GM11168 (cell line): ENCODE data around the gene ARHGAP6.

Source experiments
- in situ Hi-C: fragments of 300-500 bp; cut with MboI; formaldehyde crosslinking; loops from one replicate; pipeline ENCODE4 v1.12.0; 2022; ENCODE audit warnings: low sequenced_read_pairs; ENCODE audit not compliant: unreplicated experiment

The ARHGAP6 gene

GRCh38 chrX:11212741-11213140 is 453.0 kb downstream of the ARHGAP6 start:
- in situ Hi-C loops = no loop called here

DNA sequence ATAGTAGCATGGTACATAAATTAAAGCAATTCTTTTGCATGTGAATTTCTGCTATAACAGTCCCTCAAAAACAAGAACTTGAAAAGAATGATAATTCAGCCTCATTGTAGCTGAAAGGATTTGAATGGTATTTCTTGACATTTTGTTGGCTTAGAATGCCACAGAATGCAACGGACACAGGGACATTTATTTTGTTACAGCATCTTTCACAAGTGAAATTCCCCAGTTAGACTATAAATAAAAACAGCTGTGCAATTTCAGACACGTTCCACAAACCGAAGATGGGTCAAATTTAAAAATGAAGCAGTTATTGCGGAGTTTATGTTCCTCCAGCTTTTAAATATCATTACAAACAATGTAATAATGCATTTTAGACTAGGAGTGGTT is 455.3 kb downstream of the ARHGAP6 start:
- in situ Hi-C loops = no loop called here

GRCh38 chrX:11209798-11210414 is 455.8 kb downstream of the ARHGAP6 start:
- in situ Hi-C loops = no loop called here

GRCh38 chrX:11206716-11207115 is 459.0 kb downstream of the ARHGAP6 start:
- in situ Hi-C loops = no loop called here

DNA sequence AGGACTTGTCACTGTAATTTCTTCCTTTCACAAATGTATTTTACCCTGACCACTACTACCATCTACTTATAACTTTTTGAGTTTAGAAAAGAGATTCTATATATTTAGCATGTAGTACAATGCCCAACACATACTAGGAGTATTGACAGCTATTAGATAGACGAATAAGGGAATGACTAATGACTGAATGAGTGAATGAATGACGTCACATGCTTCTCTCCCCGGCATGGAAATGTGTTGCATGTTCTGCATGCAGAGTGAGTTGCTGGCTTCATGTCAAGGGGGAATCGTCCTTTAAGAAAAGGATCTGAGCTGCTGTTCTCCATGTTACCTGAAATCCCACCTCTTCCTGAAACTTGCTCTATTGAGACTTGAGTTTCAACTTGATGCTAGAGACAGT is 459.9 kb downstream of the ARHGAP6 start:
- in situ Hi-C loops = no loop called here

DNA sequence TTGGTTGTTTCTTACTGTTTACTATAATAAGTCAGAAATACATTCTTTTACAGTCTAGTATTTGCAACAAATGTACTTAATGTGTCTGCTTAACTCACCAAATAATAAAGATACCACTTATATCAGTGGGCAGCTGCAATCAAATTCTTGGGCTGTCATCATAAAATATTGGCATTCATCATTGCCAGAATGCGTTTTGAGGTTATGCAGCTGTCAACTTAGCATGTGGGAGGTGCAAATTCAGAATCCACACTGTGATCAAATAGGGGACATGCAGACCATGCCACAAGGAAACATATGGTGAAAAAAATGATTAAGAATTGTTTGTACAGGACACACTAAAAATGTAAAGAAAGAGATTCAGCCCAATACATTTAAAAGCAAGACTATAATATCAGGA is 468.0 kb downstream of the ARHGAP6 start:
- in situ Hi-C loops = no loop called here

- in situ Hi-C loops = no loop called here
Observed at GRCh38 chrX:11196476-11196875, 469.2 kb downstream of the ARHGAP6 start.

DNA sequence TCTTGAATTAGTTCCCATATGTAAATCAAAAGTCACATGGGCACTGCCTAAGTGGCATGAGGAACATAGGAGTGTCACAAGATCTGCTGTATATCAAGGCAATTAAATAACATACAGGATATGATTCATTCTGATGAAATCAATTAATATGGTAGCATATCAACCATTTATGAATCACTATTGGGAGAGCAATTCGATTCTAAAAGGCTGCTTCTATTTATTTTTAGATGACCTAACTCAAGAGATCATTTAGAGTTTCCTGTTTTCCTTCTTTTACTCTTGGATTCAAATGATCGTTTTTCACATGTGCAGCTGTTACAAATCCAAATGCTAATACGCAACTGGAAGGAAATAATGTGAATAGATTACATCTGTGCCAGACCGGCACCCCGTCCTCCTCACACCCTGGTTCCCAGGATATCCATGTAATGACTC is 472.7 kb downstream of the ARHGAP6 start:
- in situ Hi-C loops = no loop called here

- in situ Hi-C loops = no loop called here
Observed at GRCh38 chrX:11190745-11191510, 474.8 kb downstream of the ARHGAP6 start.

- in situ Hi-C loops = no loop called here
Observed at GRCh38 chrX:11189097-11189496, 476.6 kb downstream of the ARHGAP6 start.

- in situ Hi-C loops = no loop called here
Observed at GRCh38 chrX:11188664-11189063, 477.1 kb downstream of the ARHGAP6 start.

DNA sequence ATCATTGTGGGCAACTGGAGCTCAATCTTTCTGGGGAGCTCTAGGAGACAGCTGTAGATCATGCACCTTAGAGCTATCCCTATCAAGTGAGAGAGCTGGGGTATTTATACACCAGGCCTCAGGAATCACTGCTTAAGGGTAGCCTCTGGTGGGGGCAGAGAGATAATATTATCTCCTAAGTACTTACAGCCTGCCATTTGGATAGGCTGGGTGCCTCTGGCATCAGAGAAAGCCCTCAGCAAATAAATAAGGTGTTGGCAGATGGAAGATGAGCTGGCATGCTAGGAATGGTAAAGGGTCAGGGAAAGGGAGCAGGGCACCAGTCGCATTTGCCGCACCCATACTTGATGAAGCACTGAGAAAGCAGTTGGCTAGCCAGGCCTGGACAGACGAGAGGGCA is 478.7 kb downstream of the ARHGAP6 start:
- in situ Hi-C loops = no loop called here

- in situ Hi-C loops = no loop called here
Observed at GRCh38 chrX:11185861-11186260, 479.9 kb downstream of the ARHGAP6 start.

DNA sequence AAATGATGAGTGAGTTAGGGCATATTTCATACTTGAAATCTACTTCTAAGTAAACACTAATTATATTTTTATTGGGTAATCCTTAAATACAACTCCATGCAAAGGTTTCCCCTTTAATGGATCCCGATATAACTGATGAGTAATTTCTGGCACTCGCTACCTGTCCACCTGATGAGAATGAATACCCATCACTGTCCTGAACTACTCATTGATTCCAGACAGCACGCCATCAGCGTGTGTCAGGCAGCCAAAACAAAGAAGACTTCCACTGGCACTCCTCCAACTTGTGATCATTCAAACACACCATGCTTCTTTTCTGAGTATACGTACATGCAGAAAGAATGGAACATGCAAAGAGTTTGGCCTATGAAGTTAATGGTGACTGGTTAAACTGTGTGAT is 485.1 kb downstream of the ARHGAP6 start:
- in situ Hi-C loops = no loop called here

DNA sequence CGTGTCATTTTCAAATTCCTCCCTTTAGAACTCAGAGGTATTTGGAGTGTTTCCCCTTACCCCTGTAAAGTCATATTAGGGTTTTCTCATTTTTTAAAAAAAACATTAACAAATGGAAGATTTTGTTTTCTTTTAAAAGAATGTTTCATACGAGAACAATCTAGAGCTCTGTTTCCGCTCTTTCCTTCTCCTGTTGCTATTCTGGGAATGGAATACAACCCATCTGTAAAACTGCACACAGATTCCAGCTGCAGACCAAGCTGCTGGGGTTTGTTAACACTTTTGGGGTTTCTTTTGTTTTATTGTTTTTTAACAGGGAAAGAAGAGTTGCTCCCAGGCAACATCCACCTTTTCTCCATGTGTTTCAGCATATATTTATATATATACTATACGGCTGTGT is 493.3 kb downstream of the ARHGAP6 start:
- in situ Hi-C loops = no loop called here

GRCh38 chrX:11171956-11172355 is 493.8 kb downstream of the ARHGAP6 start:
- in situ Hi-C loops = no loop called here

GRCh38 chrX:11164433-11164832 is 501.3 kb downstream of the ARHGAP6 start:
- in situ Hi-C loops = no loop called here

GRCh38 chrX:11159149-11159548 is 506.6 kb downstream of the ARHGAP6 start:
- in situ Hi-C loops = no loop called here

DNA sequence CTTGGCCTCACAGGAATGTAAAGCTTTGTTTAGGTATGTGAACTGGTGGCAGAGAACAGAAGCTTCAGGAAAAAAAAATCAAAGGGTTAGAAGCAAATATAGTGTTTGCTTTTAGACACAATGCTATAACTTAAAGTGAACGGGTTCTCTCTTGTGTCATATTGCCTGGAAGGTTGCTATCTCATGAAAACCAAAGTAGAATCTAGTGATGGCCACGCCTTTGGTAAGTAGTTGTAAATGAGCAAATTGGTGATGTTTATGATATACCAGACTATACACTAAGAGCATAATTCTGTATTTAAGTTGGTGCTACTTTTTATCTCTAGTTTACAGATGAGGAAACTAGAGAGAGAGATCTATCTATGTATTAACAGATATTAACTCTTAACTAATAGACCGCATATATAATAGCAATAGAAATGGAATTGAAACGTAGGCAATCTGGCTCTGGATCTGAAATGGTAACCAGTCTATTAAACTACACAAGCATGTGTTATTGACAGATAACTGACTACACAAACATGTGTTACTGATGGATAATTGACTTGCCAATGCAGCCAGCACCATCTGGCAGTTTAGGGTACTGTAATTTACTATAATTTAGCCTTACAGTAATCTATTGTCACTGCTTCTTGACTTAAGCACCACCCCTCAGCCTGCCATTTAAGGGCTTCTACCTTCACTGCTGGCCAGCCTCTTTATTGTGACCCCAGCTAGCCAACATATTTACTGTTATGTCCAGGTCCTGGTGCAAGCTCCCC is 513.7 kb downstream of the ARHGAP6 start:
- in situ Hi-C loops = no loop called here

DNA sequence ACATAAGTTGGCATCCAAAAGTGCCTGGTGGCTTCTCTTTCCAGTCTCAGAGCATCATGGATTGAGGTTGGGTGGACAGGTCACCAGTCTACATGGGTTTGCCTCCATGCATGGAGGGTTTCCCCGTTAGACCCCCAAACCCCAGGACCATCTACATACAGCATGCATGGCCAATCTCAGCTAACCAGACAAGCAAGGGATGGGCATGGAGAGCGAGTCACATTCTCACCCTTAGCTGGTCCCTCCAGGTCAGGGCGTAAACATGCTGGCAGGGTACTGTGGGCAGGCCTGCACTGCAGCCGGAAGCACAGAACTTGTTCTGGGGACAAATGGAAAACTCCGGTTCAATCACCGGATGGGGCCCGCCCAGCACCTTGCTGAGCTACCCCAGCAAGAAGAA is 517.3 kb downstream of the ARHGAP6 start:
- in situ Hi-C loops = loop anchor here (25.0 kb wide), 2 partner anchors 389 to 639 kb away; no protein-coding TSS in a partner anchor

DNA sequence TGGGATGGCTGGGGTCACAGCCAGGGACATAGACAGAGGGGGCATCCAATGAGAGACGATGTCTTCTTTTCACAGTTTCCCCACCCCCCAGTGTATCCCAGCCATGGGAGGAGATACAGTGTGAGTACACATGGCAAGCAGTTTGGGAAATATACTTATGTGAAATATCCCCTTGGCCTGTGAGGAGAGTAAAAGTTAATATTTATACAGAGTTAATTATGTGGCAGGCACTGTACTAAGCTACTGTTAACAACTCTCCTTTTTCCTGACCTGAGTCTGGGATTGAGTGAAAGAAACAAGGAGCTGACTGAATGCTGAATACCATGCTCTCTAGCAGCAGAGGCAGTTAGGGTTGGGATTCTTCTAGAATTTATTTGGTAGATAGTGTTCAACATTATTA is 519.3 kb downstream of the ARHGAP6 start:
- in situ Hi-C loops = loop anchor here (25.0 kb wide), 2 partner anchors 391 to 641 kb away; no protein-coding TSS in a partner anchor
